ENCODE measurements around the gene ATP11A.

Gene ATP11A

GRCh38 chr13:112771877-112772538 is 82.2 kb downstream of the ATP11A start:
- no peaks in the 10 kb centered on the region for H3K27me3 ChIP-seq (ENCODE audit: insufficient read depth, low read length)
- H3K9me3 ChIP-seq (ENCODE audit: insufficient read depth, low read depth, low read length), result no peaks in the 10 kb centered on the region
- no peaks in the 10 kb centered on the region for H3K4me1 ChIP-seq (ENCODE audit: insufficient read depth, low read length)
- H3K27ac ChIP-seq (ENCODE audit: low read length), result no peak overlapping the region
- no peak overlapping the region for H3K4me3 ChIP-seq (ENCODE audit: low read length)
- no peak overlapping the region for H3K9ac ChIP-seq (ENCODE audit: low read depth, low read length)
- H3K36me3 ChIP-seq (ENCODE audit: insufficient read depth, low read depth, low read length), result no peaks in the 10 kb centered on the region

DNA sequence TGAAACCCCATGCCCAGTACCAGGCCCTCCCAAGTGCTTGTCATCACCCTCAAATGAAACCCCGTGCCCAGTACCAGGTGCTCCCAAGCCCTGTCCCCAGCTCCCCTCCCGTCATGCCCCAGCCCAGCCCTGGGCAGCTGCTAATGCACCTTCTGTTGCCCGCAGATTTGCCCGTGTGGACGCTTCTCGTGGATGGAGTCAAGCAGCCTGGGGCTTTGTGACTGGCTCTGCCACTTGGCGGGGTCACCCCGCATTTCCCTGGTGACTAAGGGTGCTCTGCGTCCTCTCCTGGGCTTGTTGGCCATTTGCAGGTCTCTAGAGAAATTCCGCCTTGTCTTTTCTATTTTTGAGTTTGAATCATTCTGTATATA is 82.7 kb downstream of the ATP11A start:
- Histone ChIP-seq H3K4me1 (ENCODE audit: insufficient read depth, low read length) (no peaks in the 10 kb centered on the region), H3K36me3 (ENCODE audit: insufficient read depth, low read depth, low read length) (no peaks in the 10 kb centered on the region), H3K27me3 (ENCODE audit: insufficient read depth, low read length) (no peaks in the 10 kb centered on the region), H3K9ac (ENCODE audit: low read depth, low read length) (no peak overlapping the region), H3K4me3 (ENCODE audit: low read length) (no peak overlapping the region), H3K9me3 (ENCODE audit: insufficient read depth, low read depth, low read length) (no peaks in the 10 kb centered on the region), H3K27ac (ENCODE audit: low read length) (no peak overlapping the region)

DNA sequence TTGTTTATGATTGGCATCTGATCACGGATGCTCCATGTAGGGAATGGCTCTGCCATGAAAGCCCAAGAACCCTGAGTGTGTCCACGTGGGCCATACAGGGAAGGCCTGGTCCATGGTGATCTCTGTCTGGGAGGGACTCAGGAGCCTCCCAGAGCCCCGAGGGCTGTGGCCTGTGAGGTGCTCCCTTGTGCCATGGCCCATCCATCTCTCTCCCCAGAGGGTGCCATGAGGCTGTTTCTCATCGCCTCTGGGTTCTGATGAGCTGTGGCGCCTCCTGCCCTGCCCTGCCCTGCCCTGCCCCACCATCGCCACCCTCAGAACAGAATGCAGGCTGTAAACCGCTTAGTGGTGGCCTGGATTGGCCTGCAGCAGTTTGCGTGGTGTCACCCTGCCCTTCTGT is 83.1 kb downstream of the ATP11A start:
- Histone ChIP-seq H3K27me3 (ENCODE audit: insufficient read depth, low read length) (no peaks in the 10 kb centered on the region), H3K4me1 (ENCODE audit: insufficient read depth, low read length) (no peaks in the 10 kb centered on the region), H3K36me3 (ENCODE audit: insufficient read depth, low read depth, low read length) (no peaks in the 10 kb centered on the region), H3K9me3 (ENCODE audit: insufficient read depth, low read depth, low read length) (no peaks in the 10 kb centered on the region), H3K4me3 (ENCODE audit: low read length) (no peak overlapping the region), H3K9ac (ENCODE audit: low read depth, low read length) (no peak overlapping the region), H3K27ac (ENCODE audit: low read length) (no peak overlapping the region)

- Histone ChIP-seq H3K9ac (ENCODE audit: low read depth, low read length) (no peak overlapping the region), H3K36me3 (ENCODE audit: insufficient read depth, low read depth, low read length) (no peaks in the 10 kb centered on the region), H3K4me1 (ENCODE audit: insufficient read depth, low read length) (no peaks in the 10 kb centered on the region), H3K9me3 (ENCODE audit: insufficient read depth, low read depth, low read length) (no peaks in the 10 kb centered on the region), H3K4me3 (ENCODE audit: low read length) (no peak overlapping the region), H3K27me3 (ENCODE audit: insufficient read depth, low read length) (no peaks in the 10 kb centered on the region), H3K27ac (ENCODE audit: low read length) (no peak overlapping the region)
Measured at GRCh38 chr13:112773601-112774447, 84.0 kb downstream of the ATP11A start.

DNA sequence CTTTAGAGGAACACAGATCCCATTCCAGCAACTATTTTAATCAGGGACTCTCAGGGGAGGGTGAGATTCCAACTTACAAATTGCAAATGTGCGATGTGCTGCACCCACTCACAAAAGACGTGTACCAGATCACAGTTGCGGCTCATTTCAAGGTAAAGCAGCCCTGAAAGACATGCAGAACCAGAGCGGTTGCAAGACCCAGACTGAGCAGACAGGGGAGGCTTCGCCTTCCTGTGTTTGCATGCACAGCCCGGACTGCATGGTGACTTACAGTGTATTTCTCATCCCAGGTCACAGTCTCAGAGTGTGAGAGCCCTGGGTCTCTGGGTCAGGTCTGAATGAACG is 84.6 kb downstream of the ATP11A start:
- no peak overlapping the region for H3K9ac ChIP-seq (ENCODE audit: low read depth, low read length)
- H3K27me3 ChIP-seq (ENCODE audit: insufficient read depth, low read length), result no peaks in the 10 kb centered on the region
- no peaks in the 10 kb centered on the region for H3K4me1 ChIP-seq (ENCODE audit: insufficient read depth, low read length)
- no peaks in the 10 kb centered on the region for H3K9me3 ChIP-seq (ENCODE audit: insufficient read depth, low read depth, low read length)
- no peak overlapping the region for H3K4me3 ChIP-seq (ENCODE audit: low read length)
- H3K27ac ChIP-seq (ENCODE audit: low read length), result no peak overlapping the region
- no peaks in the 10 kb centered on the region for H3K36me3 ChIP-seq (ENCODE audit: insufficient read depth, low read depth, low read length)

- H3K9ac ChIP-seq (ENCODE audit: low read depth, low read length), result no peak overlapping the region
- peaks cover 4% of the 10 kb centered on the region; the same call in 1 of the 2 replicates for H3K4me1 ChIP-seq (ENCODE audit: insufficient read depth, low read length)
- H3K27me3 ChIP-seq (ENCODE audit: insufficient read depth, low read length), result no peaks in the 10 kb centered on the region
- H3K4me3 ChIP-seq (ENCODE audit: low read length), result no peak overlapping the region
- H3K9me3 ChIP-seq (ENCODE audit: insufficient read depth, low read depth, low read length), result no peaks in the 10 kb centered on the region
- no peak overlapping the region for H3K27ac ChIP-seq (ENCODE audit: low read length)
- H3K36me3 ChIP-seq (ENCODE audit: insufficient read depth, low read depth, low read length), result no peaks in the 10 kb centered on the region
Measured at GRCh38 chr13:112774829-112775565, 85.2 kb downstream of the ATP11A start.

DNA sequence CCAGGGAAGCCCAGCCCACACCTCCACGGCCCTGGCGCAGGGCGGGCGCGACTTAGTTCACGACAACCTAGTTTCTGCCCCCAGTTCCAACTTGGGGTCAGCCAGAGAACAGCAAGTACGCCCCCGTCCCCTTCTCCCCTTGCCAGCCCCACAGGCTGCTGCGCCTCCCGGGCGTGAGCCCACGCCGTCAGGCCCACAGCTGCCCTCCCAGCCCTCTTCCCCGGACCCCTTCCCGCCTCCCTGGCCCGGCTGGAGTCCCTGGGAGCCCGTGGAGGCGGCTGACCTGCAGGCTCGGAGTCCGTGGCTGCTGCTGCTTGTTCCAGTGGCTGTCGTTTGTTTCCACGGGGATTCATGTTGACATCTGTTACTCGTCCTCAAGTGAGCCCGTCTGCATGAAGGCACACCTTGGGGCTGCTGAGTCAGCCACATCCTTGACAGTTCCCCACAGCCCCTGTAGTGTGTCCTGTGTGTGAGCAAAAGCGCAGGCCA is 86.0 kb downstream of the ATP11A start:
- H3K36me3 ChIP-seq (ENCODE audit: insufficient read depth, low read depth, low read length), result no peaks in the 10 kb centered on the region
- H3K9ac ChIP-seq (ENCODE audit: low read depth, low read length), result no peak overlapping the region
- no peaks in the 10 kb centered on the region for H3K27me3 ChIP-seq (ENCODE audit: insufficient read depth, low read length)
- H3K4me3 ChIP-seq (ENCODE audit: low read length), result no peak overlapping the region
- peaks cover 12% of the 10 kb centered on the region; the same call in 1 of the 2 replicates for H3K4me1 ChIP-seq (ENCODE audit: insufficient read depth, low read length)
- no peaks in the 10 kb centered on the region for H3K9me3 ChIP-seq (ENCODE audit: insufficient read depth, low read depth, low read length)
- H3K27ac ChIP-seq (ENCODE audit: low read length), result no peak overlapping the region

DNA sequence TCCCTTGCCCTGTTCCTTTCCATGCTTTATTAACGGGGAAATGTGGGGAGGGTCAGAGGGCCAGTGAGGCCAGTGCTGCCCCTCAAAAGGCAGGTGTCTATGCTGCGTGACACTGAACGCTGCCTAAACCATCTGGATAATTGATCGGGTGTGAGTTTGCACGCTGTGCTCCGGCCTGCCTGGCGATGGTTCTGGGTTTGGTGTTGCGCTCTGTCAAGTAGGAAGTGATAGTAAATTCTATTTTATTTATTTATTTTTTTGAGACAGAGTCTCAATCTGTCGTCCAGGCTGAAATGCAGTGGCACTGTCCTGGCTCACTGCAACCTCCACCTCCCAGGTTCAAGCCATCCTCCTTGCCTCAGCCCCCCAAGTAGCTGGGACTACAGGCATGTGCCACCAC is 86.5 kb downstream of the ATP11A start:
- Histone ChIP-seq H3K27me3 (ENCODE audit: insufficient read depth, low read length) (no peaks in the 10 kb centered on the region), H3K9ac (ENCODE audit: low read depth, low read length) (no peak overlapping the region), H3K4me1 (ENCODE audit: insufficient read depth, low read length) (peaks cover 12% of the 10 kb centered on the region; the same call in 1 of the 2 replicates), H3K9me3 (ENCODE audit: insufficient read depth, low read depth, low read length) (no peaks in the 10 kb centered on the region), H3K27ac (ENCODE audit: low read length) (no peak overlapping the region), H3K4me3 (ENCODE audit: low read length) (no peak overlapping the region), H3K36me3 (ENCODE audit: insufficient read depth, low read depth, low read length) (no peaks in the 10 kb centered on the region)

DNA sequence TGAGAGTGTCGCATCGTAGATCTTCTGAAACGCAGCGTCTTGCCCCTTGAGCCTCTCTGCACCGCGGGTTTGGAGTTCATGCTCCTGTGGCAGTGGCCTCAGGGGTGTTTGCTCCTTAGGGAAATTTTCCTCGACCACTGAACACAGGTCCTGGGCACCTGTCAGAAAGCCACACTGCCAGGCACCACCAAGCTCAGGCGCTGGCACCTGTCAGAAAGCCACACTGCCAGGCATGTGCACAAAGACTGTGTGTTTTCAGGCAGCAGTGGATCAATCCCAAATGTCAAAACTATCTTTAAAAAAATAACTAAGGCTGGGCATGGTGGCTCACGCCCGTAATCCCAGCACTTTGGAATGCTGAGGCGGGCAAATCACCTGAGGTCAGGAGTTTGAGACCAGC is 87.1 kb downstream of the ATP11A start:
- Histone ChIP-seq H3K9ac (ENCODE audit: low read depth, low read length) (no peak overlapping the region), H3K27me3 (ENCODE audit: insufficient read depth, low read length) (no peaks in the 10 kb centered on the region), H3K4me3 (ENCODE audit: low read length) (no peak overlapping the region), H3K9me3 (ENCODE audit: insufficient read depth, low read depth, low read length) (no peaks in the 10 kb centered on the region), H3K27ac (ENCODE audit: low read length) (no peak overlapping the region), H3K4me1 (ENCODE audit: insufficient read depth, low read length) (peaks cover 12% of the 10 kb centered on the region; the same call in 1 of the 2 replicates), H3K36me3 (ENCODE audit: insufficient read depth, low read depth, low read length) (no peaks in the 10 kb centered on the region)

GRCh38 chr13:112777637-112778406 is 88.0 kb downstream of the ATP11A start:
- Histone ChIP-seq H3K27ac (ENCODE audit: low read length) (no peak overlapping the region), H3K4me1 (ENCODE audit: insufficient read depth, low read length) (peaks cover 12% of the 10 kb centered on the region; the same call in 1 of the 2 replicates), H3K36me3 (ENCODE audit: insufficient read depth, low read depth, low read length) (no peaks in the 10 kb centered on the region), H3K9me3 (ENCODE audit: insufficient read depth, low read depth, low read length) (no peaks in the 10 kb centered on the region), H3K27me3 (ENCODE audit: insufficient read depth, low read length) (no peaks in the 10 kb centered on the region), H3K4me3 (ENCODE audit: low read length) (no peak overlapping the region), H3K9ac (ENCODE audit: low read depth, low read length) (no peak overlapping the region)
